ENCODE results near the gene CD300E. TPM values are rescaled to one million over a fixed set of nuclear protein-coding genes. Genes with fewer than 3 reads are reported as not detected.
"Not testable (repeated sequence)": the region's sequence is repeated elsewhere in the genome, so short reads cannot be mapped to it uniquely, and the experiment has no call there.

The CD300E gene
- polyA plus RNA-seq, 2 donors: 0.02 to 0.12 TPM

- H3K9me3 ChIP-seq (ENCODE audit: control insufficient read depth in 2 of 2, insufficient read depth in 1 of 2, low read depth in 1 of 2, low read length in 1 of 2): no peaks in the 10 kb centered on the region
- H3K4me3 ChIP-seq (ENCODE audit: low read depth in 1 of 2, low read length in 2 of 2): no peak overlapping the region
- no peak overlapping the region for H3K27ac ChIP-seq (ENCODE audit: low read depth in 2 of 2, low read length in 1 of 2)
- 56 to 65% methylated on average over 5 of the region's 5 CpGs for WGBS, 2 donors
- H3K4me1 ChIP-seq (ENCODE audit: control insufficient read depth in 2 of 2, insufficient read depth in 2 of 2, low read length in 1 of 2): peaks cover 0 to 3% of the 10 kb centered on the region in 2 donors
- no peaks in the 10 kb centered on the region for H3K36me3 ChIP-seq (ENCODE audit: control insufficient read depth in 2 of 2, insufficient read depth in 2 of 2, low read length in 1 of 2)
- no peaks in the 10 kb centered on the region for H3K27me3 ChIP-seq (ENCODE audit: control insufficient read depth in 1 of 2, insufficient read depth in 2 of 2, low read length in 2 of 2)
Observed at GRCh38 chr17:74574489-74575142, 48.9 kb downstream of the CD300E start.

DNA sequence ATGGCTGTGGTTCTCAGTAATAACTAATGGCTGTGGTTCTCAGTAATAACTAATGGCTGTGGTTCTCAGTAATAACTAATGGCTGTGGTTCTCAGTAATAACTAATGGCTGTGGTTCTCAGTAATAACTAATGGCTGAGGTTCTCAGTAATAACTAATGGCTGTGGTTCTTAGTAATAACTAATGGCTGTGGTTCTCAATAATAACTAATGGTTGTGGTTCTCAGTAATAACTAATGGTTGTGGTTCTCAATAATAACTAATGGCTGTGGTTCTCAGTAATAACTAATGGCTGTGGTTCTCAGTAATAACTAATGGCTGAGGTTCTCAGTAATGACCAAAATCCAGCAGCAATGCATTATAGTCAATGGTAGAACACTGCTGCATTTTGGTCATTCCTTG, 49.9 kb downstream of the CD300E start:
- not testable (repeated sequence) for H3K27me3 ChIP-seq (ENCODE audit: control insufficient read depth in 1 of 2, insufficient read depth in 2 of 2, low read length in 2 of 2); H3K4me3 ChIP-seq (ENCODE audit: low read depth in 1 of 2, low read length in 2 of 2); H3K36me3 ChIP-seq (ENCODE audit: control insufficient read depth in 2 of 2, insufficient read depth in 2 of 2, low read length in 1 of 2); H3K9me3 ChIP-seq (ENCODE audit: control insufficient read depth in 2 of 2, insufficient read depth in 1 of 2, low read depth in 1 of 2, low read length in 1 of 2); H3K27ac ChIP-seq (ENCODE audit: low read depth in 2 of 2, low read length in 1 of 2); H3K4me1 ChIP-seq (ENCODE audit: control insufficient read depth in 2 of 2, insufficient read depth in 2 of 2, low read length in 1 of 2)

GRCh38 chr17:74573169-74573568, 50.4 kb downstream of the CD300E start:
- H3K36me3 ChIP-seq (ENCODE audit: control insufficient read depth in 2 of 2, insufficient read depth in 2 of 2, low read length in 1 of 2): no peaks in the 10 kb centered on the region
- H3K4me3 ChIP-seq (ENCODE audit: low read depth in 1 of 2, low read length in 2 of 2): no peak overlapping the region
- 79 to 88% methylated on average over 3 of the region's 3 CpGs for WGBS, 2 donors

GRCh38 chr17:74571621-74572270, 51.8 kb downstream of the CD300E start:
- WGBS, 2 donors: 83 to 84% methylated on average over 4 of the region's 4 CpGs
- Histone ChIP-seq H3K4me3 (ENCODE audit: low read depth in 1 of 2, low read length in 2 of 2) (no peak overlapping the region), H3K4me1 (ENCODE audit: control insufficient read depth in 2 of 2, insufficient read depth in 2 of 2, low read length in 1 of 2) (peaks cover 0 to 11% of the 10 kb centered on the region in 2 donors), H3K9me3 (ENCODE audit: control insufficient read depth in 2 of 2, insufficient read depth in 1 of 2, low read depth in 1 of 2, low read length in 1 of 2) (no peaks in the 10 kb centered on the region), H3K27ac (ENCODE audit: low read depth in 2 of 2, low read length in 1 of 2) (no peak overlapping the region), H3K27me3 (ENCODE audit: control insufficient read depth in 1 of 2, insufficient read depth in 2 of 2, low read length in 2 of 2) (no peaks in the 10 kb centered on the region), H3K36me3 (ENCODE audit: control insufficient read depth in 2 of 2, insufficient read depth in 2 of 2, low read length in 1 of 2) (no peaks in the 10 kb centered on the region)

More at GRCh38 chr17:74573169-74573568, 50.4 kb downstream of the CD300E start:
- Histone ChIP-seq H3K9me3 (ENCODE audit: control insufficient read depth in 2 of 2, insufficient read depth in 1 of 2, low read depth in 1 of 2, low read length in 1 of 2) (no peaks in the 10 kb centered on the region), H3K27ac (ENCODE audit: low read depth in 2 of 2, low read length in 1 of 2) (no peak overlapping the region), H3K27me3 (ENCODE audit: control insufficient read depth in 1 of 2, insufficient read depth in 2 of 2, low read length in 2 of 2) (no peaks in the 10 kb centered on the region), H3K4me1 (ENCODE audit: control insufficient read depth in 2 of 2, insufficient read depth in 2 of 2, low read length in 1 of 2) (peaks cover 0 to 11% of the 10 kb centered on the region in 2 donors)

DNA sequence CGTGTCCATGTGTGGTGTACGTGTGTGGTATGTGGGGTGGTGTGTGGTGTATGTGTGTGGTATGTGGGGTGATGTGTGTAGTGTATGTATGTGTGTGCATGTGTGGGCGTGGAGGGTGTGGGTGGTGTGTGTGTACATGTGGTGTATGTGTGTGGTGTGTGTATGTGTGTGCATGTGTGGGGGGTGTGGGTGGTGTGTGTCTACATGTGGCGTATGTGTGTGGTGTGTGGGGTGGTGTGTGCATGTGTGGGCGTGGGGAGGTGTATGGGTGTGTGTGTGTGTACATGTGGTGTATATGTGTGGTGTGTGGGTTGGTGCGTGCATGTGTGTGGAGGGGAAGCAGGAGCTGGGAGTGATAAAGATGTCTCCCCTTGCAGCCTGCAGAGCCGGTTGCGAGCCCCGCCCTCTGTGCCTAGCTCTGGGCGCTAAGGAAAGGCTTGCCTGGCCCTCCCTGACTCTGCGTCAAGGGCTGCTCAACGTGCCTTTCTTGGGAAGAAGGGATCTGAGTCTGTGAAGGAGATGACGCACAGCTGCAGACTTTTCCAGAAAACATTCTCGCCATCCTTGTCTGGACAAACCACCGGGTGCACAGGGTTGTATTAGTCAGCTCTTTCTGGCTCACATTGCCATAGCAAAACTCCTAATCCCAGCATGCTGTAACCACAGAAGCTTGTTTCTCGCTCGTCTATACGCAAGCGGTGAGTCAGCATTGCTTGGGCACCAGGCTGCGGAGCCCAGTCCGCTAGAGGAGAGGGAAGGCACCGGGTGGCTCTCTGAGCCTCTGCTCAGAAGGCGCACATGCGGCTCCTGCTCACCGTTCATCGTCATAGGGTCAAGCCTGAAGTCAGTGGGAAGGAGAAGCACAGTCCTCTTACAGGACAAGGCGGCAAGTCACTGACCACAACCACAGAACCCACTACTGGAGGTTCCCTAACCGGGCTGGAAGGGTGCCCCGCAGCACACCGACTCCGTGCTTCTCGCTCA, 54.2 kb downstream of the CD300E start:
- no peaks in the 10 kb centered on the region for H3K9me3 ChIP-seq (ENCODE audit: control insufficient read depth in 2 of 2, insufficient read depth in 1 of 2, low read depth in 1 of 2, low read length in 1 of 2)
- H3K27me3 ChIP-seq (ENCODE audit: control insufficient read depth in 1 of 2, insufficient read depth in 2 of 2, low read length in 2 of 2): no peaks in the 10 kb centered on the region
- H3K36me3 ChIP-seq (ENCODE audit: control insufficient read depth in 2 of 2, insufficient read depth in 2 of 2, low read length in 1 of 2): no peaks in the 10 kb centered on the region
- H3K27ac ChIP-seq (ENCODE audit: low read depth in 2 of 2, low read length in 1 of 2): peak overlapping the region; percentile 76 to 93
- H3K4me3 ChIP-seq (ENCODE audit: low read depth in 1 of 2, low read length in 2 of 2): no peak overlapping the region
- 40 to 46% methylated on average over 32 of the region's 32 CpGs for WGBS, 2 donors
- H3K4me1 ChIP-seq (ENCODE audit: control insufficient read depth in 2 of 2, insufficient read depth in 2 of 2, low read length in 1 of 2): peaks cover 0 to 11% of the 10 kb centered on the region in 2 donors

DNA sequence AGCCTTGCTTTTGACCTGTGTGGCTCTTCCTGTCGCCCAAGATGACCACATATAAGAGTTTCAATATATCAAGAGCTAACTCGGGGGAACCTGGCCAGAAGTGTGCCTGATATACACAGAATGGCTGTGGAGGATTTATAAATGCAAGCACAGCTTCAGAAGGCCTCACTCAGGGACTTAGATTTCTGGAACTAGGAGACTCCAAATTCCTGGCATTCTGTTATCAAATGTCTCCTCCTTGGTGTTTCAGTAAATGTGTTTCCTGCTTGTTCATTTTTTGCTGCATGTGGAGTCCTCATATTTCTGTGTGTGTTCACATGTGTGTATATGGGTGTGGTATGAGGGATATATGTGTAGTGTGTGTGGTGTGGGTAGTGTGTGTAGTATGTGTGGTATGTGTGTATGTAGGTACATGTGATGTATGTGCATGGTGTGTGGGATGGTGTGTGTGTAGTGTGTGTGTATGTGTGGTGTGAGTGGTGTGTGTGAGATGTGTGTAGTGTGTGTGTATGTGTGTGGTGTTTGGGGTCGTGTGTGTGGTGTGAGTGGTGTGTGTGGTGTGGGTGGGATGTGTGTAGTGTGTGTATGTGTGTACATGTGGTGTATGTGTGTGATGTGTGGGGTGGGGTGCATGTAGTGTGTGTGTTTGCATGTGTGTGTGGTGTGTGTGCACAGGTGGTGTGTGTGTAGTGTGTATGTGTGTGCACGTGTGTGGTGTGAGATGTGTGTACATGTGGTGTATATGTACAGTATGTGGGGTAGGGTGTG, 55.2 kb downstream of the CD300E start:
- no peak overlapping the region for H3K27ac ChIP-seq (ENCODE audit: low read depth in 2 of 2, low read length in 1 of 2)
- H3K27me3 ChIP-seq (ENCODE audit: control insufficient read depth in 1 of 2, insufficient read depth in 2 of 2, low read length in 2 of 2): no peaks in the 10 kb centered on the region
- H3K4me3 ChIP-seq (ENCODE audit: low read depth in 1 of 2, low read length in 2 of 2): no peak overlapping the region
- 79 to 80% methylated on average over 4 of the region's 4 CpGs for WGBS, 2 donors
- no peaks in the 10 kb centered on the region for H3K36me3 ChIP-seq (ENCODE audit: control insufficient read depth in 2 of 2, insufficient read depth in 2 of 2, low read length in 1 of 2)
- no peaks in the 10 kb centered on the region for H3K9me3 ChIP-seq (ENCODE audit: control insufficient read depth in 2 of 2, insufficient read depth in 1 of 2, low read depth in 1 of 2, low read length in 1 of 2)
- H3K4me1 ChIP-seq (ENCODE audit: control insufficient read depth in 2 of 2, insufficient read depth in 2 of 2, low read length in 1 of 2): peaks cover 0 to 11% of the 10 kb centered on the region in 2 donors

- Histone ChIP-seq H3K27ac (ENCODE audit: low read depth in 2 of 2, low read length in 1 of 2) (no peak within 1 kb of the TSS), H3K4me3 (ENCODE audit: low read depth in 1 of 2, low read length in 2 of 2) (no peak within 1 kb of the TSS), H3K27me3 (ENCODE audit: control insufficient read depth in 1 of 2, insufficient read depth in 2 of 2, low read length in 2 of 2) (no peaks in the 10 kb centered on the region), H3K9me3 (ENCODE audit: control insufficient read depth in 2 of 2, insufficient read depth in 1 of 2, low read depth in 1 of 2, low read length in 1 of 2) (no peaks in the 10 kb centered on the region), H3K4me1 (ENCODE audit: control insufficient read depth in 2 of 2, insufficient read depth in 2 of 2, low read length in 1 of 2) (peaks cover 0 to 11% of the 10 kb centered on the region in 2 donors), H3K36me3 (ENCODE audit: control insufficient read depth in 2 of 2, insufficient read depth in 2 of 2, low read length in 1 of 2) (no peaks in the 10 kb centered on the region)
- WGBS, 2 donors: 80 to 82% methylated on average over 2 of the region's 2 CpGs
Observed at GRCh38 chr17:74567397-74567796, 56.1 kb downstream of the CD300E start, which contains the start of gene CD300H. Gene CD300H (minus strand): TSS chr17:74567509.

DNA sequence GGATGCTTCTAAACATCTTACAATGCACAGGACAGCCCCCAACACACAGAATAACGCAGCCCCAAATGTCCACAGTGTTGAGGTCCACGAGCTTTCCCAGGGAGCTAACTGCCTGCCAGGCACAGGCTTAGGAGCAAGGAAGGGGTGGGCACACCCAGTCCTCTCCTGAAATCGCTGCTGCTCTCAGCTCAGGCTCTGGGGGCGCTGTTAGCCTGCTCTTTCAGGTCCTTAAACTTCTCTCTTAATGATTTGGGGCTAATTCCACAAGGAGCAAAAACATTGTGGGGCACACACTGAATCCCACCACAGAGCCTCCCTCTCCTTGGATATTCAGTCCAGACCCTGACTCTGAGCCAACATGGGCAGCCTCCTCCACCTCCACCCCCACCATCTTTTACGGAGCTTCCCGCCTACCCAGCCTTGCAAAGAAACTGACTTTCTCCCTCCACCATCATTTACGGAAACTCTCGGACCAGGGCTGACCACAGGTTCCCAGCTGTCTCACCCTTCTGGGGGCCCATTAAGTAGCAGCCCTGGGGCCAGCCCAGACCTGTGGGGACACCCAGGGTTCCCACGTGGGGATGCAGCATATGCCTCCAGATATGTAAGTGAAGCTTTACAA, 57.3 kb downstream of the CD300E start:
- Histone ChIP-seq H3K9me3 (ENCODE audit: control insufficient read depth in 2 of 2, insufficient read depth in 1 of 2, low read depth in 1 of 2, low read length in 1 of 2) (no peaks in the 10 kb centered on the region), H3K27me3 (ENCODE audit: control insufficient read depth in 1 of 2, insufficient read depth in 2 of 2, low read length in 2 of 2) (no peaks in the 10 kb centered on the region), H3K27ac (ENCODE audit: low read depth in 2 of 2, low read length in 1 of 2) (no peak overlapping the region), H3K4me3 (ENCODE audit: low read depth in 1 of 2, low read length in 2 of 2) (no peak overlapping the region), H3K36me3 (ENCODE audit: control insufficient read depth in 2 of 2, insufficient read depth in 2 of 2, low read length in 1 of 2) (no peaks in the 10 kb centered on the region), H3K4me1 (ENCODE audit: control insufficient read depth in 2 of 2, insufficient read depth in 2 of 2, low read length in 1 of 2) (peaks cover 0 to 11% of the 10 kb centered on the region in 2 donors)
- WGBS, 2 donors: 40 to 41% methylated on average over 9 of the region's 9 CpGs

Measured in esophagus (tissue), 2 donors.